Thoracic aorta (tissue), 2 donors: ENCODE measurements around the gene DOCK4. TPM values are rescaled to one million over a fixed set of nuclear protein-coding genes. Genes with fewer than 3 reads are reported as not detected.

Experiments used
- ATAC-seq: fragments of 150-250 bp; one replicate; pipeline ENCODE4 v1.8.0; 2017; ENCODE audit warnings: low read depth; ENCODE audit not compliant: insufficient number of reproducible peaks, low FRiP score
- DNase-seq: peaks from one replicate; pipeline ENCODE4 v3.0.0-alpha.2; 2020; ENCODE audit warnings: low spot score
- H3K27ac ChIP-seq, 2 donors: fragments of 200-600 bp; sonication (generic); 1 replicate in 1 of 2; 2 replicates in 1 of 2; pipeline ENCODE4 v1.5.1; 2016; ENCODE audit warnings: mild to moderate bottlenecking in 2 of 2, moderate library complexity in 2 of 2
- H3K27me3 ChIP-seq: fragments of 200-600 bp; sonication (generic); replicated peaks from 2 replicates; pipeline ENCODE4 v1.6.0; 2016; ENCODE audit warnings: mild to moderate bottlenecking; ENCODE audit not compliant: insufficient read depth
- H3K36me3 ChIP-seq: fragments of 200-600 bp; sonication (generic); one replicate; pipeline ENCODE4 v1.5.1; 2016
- H3K4me1 ChIP-seq, 2 donors: fragments of 200-600 bp; sonication (generic); 1 replicate in 1 of 2; 2 replicates in 1 of 2; pipeline versions ENCODE4 v1.5.1 to v1.6.0; 2016; ENCODE audit warnings: low read depth in 2 of 2, mild to moderate bottlenecking in 1 of 2; ENCODE audit not compliant: control insufficient read depth in 1 of 2
- H3K4me3 ChIP-seq: fragments of 200-600 bp; sonication (generic); 2 replicates; pipeline ENCODE4 v1.5.1; 2016; ENCODE audit warnings: mild to moderate bottlenecking
- H3K9me3 ChIP-seq: fragments of 200-600 bp; sonication (generic); 2 replicates; pipeline ENCODE4 v1.5.1; 2016
- total RNA-seq, 2 donors: library from RNA; depleted of rRNA; stranded (reverse); fragments of >200 nt; gene quantifications; one replicate each; pipeline versions ENCODE4 v1.1.0 to v1.2.3, GENCODE V29; 2016
- TF ChIP-seq, protein P1 (sequence below): fragments of 200-600 bp; sonication (generic); IDR thresholded peaks from one replicate; pipeline ENCODE4 v1.5.1; 2019; ENCODE audit warnings: antibody characterized with exemption

The DOCK4 gene
- total RNA-seq, 2 donors from 2014 or later, result 22.3 to 71.5 TPM

DNA sequence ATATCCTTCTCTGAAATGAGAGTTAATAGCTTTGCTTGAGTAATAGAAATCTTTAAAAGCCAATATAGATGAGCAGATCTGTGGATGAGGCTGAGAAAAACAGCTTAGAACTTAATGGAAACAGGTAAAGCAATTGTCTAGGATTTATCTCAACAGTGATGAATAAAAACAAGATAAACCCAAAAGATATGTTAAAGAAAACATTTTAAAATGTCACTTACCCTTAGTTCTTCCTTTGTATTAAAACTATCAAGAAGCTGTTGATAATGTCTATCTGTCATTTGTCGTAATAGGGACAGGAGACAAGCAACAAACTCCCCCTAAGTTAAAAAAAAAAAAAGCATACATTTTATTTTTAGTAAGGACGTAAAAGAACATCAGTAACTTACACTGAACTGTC, 371.8 kb downstream of the DOCK4 start:
- ATAC-seq (no peak), DNase-seq (no peak)
- H3K4me3 ChIP-seq, result no peak overlapping the region
- H3K27me3 ChIP-seq, result no peaks in the 10 kb centered on the region
- H3K36me3 ChIP-seq, result no peaks in the 10 kb centered on the region
- no peak overlapping the region for H3K27ac ChIP-seq
- H3K9me3 ChIP-seq, result no peaks in the 10 kb centered on the region
- peaks cover 0 to 10% of the 10 kb centered on the region in 2 donors for H3K4me1 ChIP-seq
- TF ChIP-seq, protein P1, sequence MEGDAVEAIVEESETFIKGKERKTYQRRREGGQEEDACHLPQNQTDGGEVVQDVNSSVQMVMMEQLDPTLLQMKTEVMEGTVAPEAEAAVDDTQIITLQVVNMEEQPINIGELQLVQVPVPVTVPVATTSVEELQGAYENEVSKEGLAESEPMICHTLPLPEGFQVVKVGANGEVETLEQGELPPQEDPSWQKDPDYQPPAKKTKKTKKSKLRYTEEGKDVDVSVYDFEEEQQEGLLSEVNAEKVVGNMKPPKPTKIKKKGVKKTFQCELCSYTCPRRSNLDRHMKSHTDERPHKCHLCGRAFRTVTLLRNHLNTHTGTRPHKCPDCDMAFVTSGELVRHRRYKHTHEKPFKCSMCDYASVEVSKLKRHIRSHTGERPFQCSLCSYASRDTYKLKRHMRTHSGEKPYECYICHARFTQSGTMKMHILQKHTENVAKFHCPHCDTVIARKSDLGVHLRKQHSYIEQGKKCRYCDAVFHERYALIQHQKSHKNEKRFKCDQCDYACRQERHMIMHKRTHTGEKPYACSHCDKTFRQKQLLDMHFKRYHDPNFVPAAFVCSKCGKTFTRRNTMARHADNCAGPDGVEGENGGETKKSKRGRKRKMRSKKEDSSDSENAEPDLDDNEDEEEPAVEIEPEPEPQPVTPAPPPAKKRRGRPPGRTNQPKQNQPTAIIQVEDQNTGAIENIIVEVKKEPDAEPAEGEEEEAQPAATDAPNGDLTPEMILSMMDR, result no peak

DNA sequence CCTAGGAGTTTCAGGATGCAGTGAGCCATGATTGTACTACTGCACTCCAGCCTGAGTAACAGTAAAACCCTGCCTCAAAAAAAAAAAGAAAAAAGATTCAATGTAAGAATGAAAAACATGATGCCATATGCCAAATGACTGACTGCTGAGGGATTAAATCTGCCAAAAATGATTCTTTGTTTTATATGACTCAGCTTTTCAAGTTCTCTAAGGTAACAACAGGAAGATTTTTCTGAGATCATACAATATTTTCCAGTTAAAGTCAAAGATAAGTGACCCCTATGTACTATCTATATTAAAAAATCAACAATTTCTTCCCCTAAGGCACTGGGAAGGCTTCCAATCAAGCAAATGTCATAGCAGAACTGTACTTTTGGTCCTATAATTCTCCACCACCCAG, 372.7 kb downstream of the DOCK4 start:
- DNase-seq, result no peak
- H3K27ac ChIP-seq, result no peak overlapping the region

DNA sequence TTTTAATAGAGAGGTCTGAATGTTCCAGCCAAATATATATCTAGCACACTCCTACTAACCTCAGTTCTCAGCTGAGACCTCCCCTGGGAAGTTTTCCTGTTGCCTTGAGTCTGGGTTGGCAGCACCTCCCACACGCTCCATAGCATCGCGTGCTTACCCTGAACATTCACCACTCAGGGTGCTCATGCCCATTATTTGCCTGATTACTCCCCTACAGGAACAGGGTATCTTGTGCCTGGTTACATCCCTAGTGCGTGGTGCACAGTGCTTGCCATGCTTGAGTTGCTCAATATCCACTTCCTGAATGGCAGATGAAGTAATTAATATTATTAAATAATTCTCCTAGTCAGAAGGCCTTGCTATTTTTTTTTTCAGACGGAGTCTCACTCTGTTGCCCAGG, 374.0 kb downstream of the DOCK4 start:
- H3K27ac ChIP-seq, result no peak overlapping the region
- H3K27me3 ChIP-seq, result no peaks in the 10 kb centered on the region
- ATAC-seq (no peak), DNase-seq (no peak)
- no peaks in the 10 kb centered on the region for H3K36me3 ChIP-seq
- no peak overlapping the region for H3K4me3 ChIP-seq
- TF ChIP-seq, protein P1, result no peak
- H3K9me3 ChIP-seq, result no peaks in the 10 kb centered on the region
- peaks cover 0 to 10% of the 10 kb centered on the region in 2 donors for H3K4me1 ChIP-seq

More for the DNA sequence above, 372.7 kb downstream of the DOCK4 start:
- ATAC-seq, result no peak
- TF ChIP-seq, protein P1, result no peak
- Histone ChIP-seq H3K9me3 (no peaks in the 10 kb centered on the region), H3K4me3 (no peak overlapping the region), H3K36me3 (no peaks in the 10 kb centered on the region), H3K27me3 (no peaks in the 10 kb centered on the region), H3K4me1 (peaks cover 0 to 10% of the 10 kb centered on the region in 2 donors)

DNA sequence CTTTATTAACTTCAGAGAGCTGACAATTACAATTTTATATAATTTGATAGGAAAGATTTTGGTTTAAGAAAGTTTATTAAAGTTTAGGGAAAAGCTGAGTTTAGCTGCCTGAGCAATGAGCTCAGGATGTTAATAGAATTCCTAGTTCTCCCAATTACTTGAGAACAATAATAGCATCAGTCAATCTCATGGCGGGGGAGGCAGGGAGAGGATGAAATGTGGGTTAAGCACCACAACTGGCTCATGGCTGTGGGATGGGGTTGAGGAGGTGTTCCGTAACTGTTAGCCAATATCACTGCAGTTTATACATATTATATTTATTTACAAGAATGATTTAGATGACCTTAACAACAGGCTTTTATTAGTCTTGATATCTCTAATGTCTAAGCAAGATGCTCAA, 377.0 kb downstream of the DOCK4 start:
- H3K36me3 ChIP-seq, result no peaks in the 10 kb centered on the region
- peaks cover 0 to 10% of the 10 kb centered on the region in 2 donors for H3K4me1 ChIP-seq
- no peaks in the 10 kb centered on the region for H3K27me3 ChIP-seq
- TF ChIP-seq, protein P1, result no peak
- H3K27ac ChIP-seq, result no peak overlapping the region
- H3K4me3 ChIP-seq, result no peak overlapping the region
- DNase-seq, result no peak
- no peaks in the 10 kb centered on the region for H3K9me3 ChIP-seq
- ATAC-seq, result no peak

DNA sequence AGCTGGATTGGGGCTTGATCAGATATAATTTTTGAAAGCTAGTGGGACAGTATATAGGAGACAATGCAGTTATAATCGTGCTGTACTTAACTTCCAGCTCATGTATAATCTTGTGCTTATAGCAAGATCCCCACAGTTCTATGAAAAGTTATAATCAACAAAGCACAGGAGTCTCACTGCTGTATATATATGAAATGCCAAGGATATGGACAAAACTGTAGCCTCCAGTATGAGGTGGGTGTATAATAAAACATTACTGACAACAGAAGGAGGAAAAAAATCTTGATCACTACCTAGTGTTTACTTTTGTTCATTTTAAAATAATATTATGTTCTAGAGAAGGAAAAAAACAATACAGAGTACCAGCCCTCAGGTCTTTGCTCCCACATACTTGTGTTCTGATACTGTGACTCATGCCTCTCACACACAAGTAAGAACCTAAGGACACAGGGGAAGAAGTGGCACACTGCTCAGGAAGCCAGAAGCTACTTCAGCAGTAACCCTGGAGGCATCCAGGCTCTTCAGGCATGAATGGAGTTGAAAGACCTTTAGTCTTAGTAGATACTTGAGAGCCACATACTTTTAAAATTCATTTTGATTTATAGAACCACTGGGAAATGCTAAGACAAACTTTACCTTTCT, 378.2 kb downstream of the DOCK4 start:
- no peaks in the 10 kb centered on the region for H3K9me3 ChIP-seq
- no peaks in the 10 kb centered on the region for H3K27me3 ChIP-seq
- DNase-seq (no peak), ATAC-seq (no peak)
- TF ChIP-seq, protein P1, result no peak
- H3K27ac ChIP-seq, result no peak overlapping the region
- no peak overlapping the region for H3K4me3 ChIP-seq
- H3K36me3 ChIP-seq, result no peaks in the 10 kb centered on the region
- peaks cover 0 to under 1% of the 10 kb centered on the region in 2 donors for H3K4me1 ChIP-seq
